HepG2 (cell line): ENCODE results near the gene EIF3L. TPM values are rescaled to one million over a fixed set of nuclear protein-coding genes. Genes with fewer than 3 reads are reported as not detected.

ENCODE experiments used
- ARNTL ChIP-seq: sonication (generic); formaldehyde crosslinking; IDR thresholded peaks from 2 replicates; pipeline ENCODE4 v1.4.0; 2020; ENCODE audit warnings: mild to moderate bottlenecking, missing genetic modification reagents
- CREB3 ChIP-seq: sonication (generic); formaldehyde crosslinking; IDR thresholded peaks from 2 replicates; pipeline ENCODE4 v1.5.0; 2020; ENCODE audit warnings: missing genetic modification reagents
- IKZF4 ChIP-seq: sonication (generic); formaldehyde crosslinking; IDR thresholded peaks from 2 replicates; pipeline ENCODE4 v1.5.1; 2020; ENCODE audit warnings: borderline replicate concordance, mild to moderate bottlenecking, low read depth, missing genetic modification reagents; ENCODE audit errors: not compliant biosample characterization
- RFX1 ChIP-seq: fragments of 450-650 bp; IDR thresholded peaks from 2 replicates; pipeline ENCODE4 v1.6.1; 2017
- SUZ12 ChIP-seq: fragments of 150-350 bp; IDR thresholded peaks from 2 replicates; pipeline ENCODE4 v1.6.1; 2014; ENCODE audit warnings: low read depth, low read length
- TFDP2 ChIP-seq: sonication (generic); formaldehyde crosslinking; IDR thresholded peaks from 2 replicates; pipeline ENCODE4 v1.4.0; 2020; ENCODE audit warnings: missing genetic modification reagents
- TP53 ChIP-seq: sonication (generic); formaldehyde crosslinking; conservative IDR thresholded peaks from 2 replicates; pipeline ENCODE4 v1.4.0; 2020; ENCODE audit warnings: missing genetic modification reagents
- ZNF34 ChIP-seq: sonication (generic); formaldehyde crosslinking; IDR thresholded peaks from 2 replicates; pipeline ENCODE4 v1.4.0; 2020; ENCODE audit warnings: mild to moderate bottlenecking, missing genetic modification reagents, borderline replicate concordance
- ZNF572 ChIP-seq: sonication (generic); formaldehyde crosslinking; IDR thresholded peaks from 2 replicates; pipeline ENCODE4 v1.5.1; 2020; ENCODE audit warnings: mild to moderate bottlenecking, missing genetic modification reagents
- ZNF839 ChIP-seq: sonication (generic); formaldehyde crosslinking; IDR thresholded peaks from 2 replicates; pipeline ENCODE4 v1.4.0; 2020; ENCODE audit warnings: missing genetic modification reagents, mild to moderate bottlenecking, borderline replicate concordance
- ZSCAN25 ChIP-seq: sonication (generic); formaldehyde crosslinking; IDR thresholded peaks from 2 replicates; pipeline ENCODE4 v1.8.0; 2022; ENCODE audit warnings: mild to moderate bottlenecking, missing genetic modification reagents
- ZUFSP ChIP-seq: sonication (generic); formaldehyde crosslinking; IDR thresholded peaks from 2 replicates; pipeline ENCODE4 v1.9.0; 2021; ENCODE audit warnings: missing genetic modification reagents, mild to moderate bottlenecking, borderline replicate concordance
- polyA plus RNA-seq, 8 experiments: library from polyadenylated mRNA; depleted of rRNA in 3 of 8; stranded (reverse) in 7 of 8; unstranded in 1 of 8; fragments of >200 nt; fragmentation: Illumina TruSeq in 4 of 8; extraction: Trizol in 4 of 8; gene quantifications; 2 replicates each; pipeline versions ENCODE4 v1.2.1 to v1.2.3, GENCODE V29; 2011 to 2016; ENCODE audit warnings: low read depth in 4 of 8, missing spikeins in 1 of 8, mixed read lengths in 1 of 8; ENCODE audit not compliant: insufficient read depth in 1 of 8
- total RNA-seq, 5 experiments: library from RNA; depleted of rRNA; stranded (reverse); fragments of >200 nt; fragmentation: Illumina TruSeq; extraction: Trizol; gene quantifications; 2 replicates each; pipeline ENCODE4 v1.2.3, GENCODE V29; 2016; ENCODE audit warnings: low read depth in 1 of 5
- TF ChIP-seq, protein P1 (sequence below): sonication (generic); formaldehyde crosslinking; IDR thresholded peaks from 2 replicates; pipeline ENCODE4 v1.4.0; 2020; ENCODE audit warnings: missing genetic modification reagents
- TF ChIP-seq, protein P2 (sequence below): sonication (generic); formaldehyde crosslinking; IDR thresholded peaks from 2 replicates; pipeline ENCODE4 v1.5.0; 2020; ENCODE audit warnings: mild to moderate bottlenecking, missing genetic modification reagents, borderline replicate concordance

EIF3L gene
- total and polyA plus RNA-seq, 2 of the 13 experiments (the other 11 are each of a cell fraction or from before 2014, with no cell fraction given), result 514 to 793 TPM

GRCh38 chr22:37804881-37805809 lies 44.1 kb upstream of the EIF3L start (continued):
- TF ChIP-seq TFDP2 (CRISPR knock-in tag), result 0 out of 2 replicates have a peak, but pooled peaks have one; percentile 19
- TF ChIP-seq, protein P1, sequence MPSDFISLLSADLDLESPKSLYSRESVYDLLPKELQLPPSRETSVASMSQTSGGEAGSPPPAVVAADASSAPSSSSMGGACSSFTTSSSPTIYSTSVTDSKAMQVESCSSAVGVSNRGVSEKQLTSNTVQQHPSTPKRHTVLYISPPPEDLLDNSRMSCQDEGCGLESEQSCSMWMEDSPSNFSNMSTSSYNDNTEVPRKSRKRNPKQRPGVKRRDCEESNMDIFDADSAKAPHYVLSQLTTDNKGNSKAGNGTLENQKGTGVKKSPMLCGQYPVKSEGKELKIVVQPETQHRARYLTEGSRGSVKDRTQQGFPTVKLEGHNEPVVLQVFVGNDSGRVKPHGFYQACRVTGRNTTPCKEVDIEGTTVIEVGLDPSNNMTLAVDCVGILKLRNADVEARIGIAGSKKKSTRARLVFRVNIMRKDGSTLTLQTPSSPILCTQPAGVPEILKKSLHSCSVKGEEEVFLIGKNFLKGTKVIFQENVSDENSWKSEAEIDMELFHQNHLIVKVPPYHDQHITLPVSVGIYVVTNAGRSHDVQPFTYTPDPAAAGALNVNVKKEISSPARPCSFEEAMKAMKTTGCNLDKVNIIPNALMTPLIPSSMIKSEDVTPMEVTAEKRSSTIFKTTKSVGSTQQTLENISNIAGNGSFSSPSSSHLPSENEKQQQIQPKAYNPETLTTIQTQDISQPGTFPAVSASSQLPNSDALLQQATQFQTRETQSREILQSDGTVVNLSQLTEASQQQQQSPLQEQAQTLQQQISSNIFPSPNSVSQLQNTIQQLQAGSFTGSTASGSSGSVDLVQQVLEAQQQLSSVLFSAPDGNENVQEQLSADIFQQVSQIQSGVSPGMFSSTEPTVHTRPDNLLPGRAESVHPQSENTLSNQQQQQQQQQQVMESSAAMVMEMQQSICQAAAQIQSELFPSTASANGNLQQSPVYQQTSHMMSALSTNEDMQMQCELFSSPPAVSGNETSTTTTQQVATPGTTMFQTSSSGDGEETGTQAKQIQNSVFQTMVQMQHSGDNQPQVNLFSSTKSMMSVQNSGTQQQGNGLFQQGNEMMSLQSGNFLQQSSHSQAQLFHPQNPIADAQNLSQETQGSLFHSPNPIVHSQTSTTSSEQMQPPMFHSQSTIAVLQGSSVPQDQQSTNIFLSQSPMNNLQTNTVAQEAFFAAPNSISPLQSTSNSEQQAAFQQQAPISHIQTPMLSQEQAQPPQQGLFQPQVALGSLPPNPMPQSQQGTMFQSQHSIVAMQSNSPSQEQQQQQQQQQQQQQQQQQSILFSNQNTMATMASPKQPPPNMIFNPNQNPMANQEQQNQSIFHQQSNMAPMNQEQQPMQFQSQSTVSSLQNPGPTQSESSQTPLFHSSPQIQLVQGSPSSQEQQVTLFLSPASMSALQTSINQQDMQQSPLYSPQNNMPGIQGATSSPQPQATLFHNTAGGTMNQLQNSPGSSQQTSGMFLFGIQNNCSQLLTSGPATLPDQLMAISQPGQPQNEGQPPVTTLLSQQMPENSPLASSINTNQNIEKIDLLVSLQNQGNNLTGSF (CRISPR knock-in tag), result peak; percentile 48; the same call in 1 of the 2 replicates
- TF ChIP-seq, protein P2, sequence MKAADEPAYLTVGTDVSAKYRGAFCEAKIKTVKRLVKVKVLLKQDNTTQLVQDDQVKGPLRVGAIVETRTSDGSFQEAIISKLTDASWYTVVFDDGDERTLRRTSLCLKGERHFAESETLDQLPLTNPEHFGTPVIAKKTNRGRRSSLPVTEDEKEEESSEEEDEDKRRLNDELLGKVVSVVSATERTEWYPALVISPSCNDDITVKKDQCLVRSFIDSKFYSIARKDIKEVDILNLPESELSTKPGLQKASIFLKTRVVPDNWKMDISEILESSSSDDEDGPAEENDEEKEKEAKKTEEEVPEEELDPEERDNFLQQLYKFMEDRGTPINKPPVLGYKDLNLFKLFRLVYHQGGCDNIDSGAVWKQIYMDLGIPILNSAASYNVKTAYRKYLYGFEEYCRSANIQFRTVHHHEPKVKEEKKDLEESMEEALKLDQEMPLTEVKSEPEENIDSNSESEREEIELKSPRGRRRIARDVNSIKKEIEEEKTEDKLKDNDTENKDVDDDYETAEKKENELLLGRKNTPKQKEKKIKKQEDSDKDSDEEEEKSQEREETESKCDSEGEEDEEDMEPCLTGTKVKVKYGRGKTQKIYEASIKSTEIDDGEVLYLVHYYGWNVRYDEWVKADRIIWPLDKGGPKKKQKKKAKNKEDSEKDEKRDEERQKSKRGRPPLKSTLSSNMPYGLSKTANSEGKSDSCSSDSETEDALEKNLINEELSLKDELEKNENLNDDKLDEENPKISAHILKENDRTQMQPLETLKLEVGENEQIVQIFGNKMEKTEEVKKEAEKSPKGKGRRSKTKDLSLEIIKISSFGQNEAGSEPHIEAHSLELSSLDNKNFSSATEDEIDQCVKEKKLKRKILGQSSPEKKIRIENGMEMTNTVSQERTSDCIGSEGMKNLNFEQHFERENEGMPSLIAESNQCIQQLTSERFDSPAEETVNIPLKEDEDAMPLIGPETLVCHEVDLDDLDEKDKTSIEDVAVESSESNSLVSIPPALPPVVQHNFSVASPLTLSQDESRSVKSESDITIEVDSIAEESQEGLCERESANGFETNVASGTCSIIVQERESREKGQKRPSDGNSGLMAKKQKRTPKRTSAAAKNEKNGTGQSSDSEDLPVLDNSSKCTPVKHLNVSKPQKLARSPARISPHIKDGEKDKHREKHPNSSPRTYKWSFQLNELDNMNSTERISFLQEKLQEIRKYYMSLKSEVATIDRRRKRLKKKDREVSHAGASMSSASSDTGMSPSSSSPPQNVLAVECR (CRISPR knock-in tag), result peak; percentile 87
- peak; percentile 63; the same call in 1 of the 2 replicates for TF ChIP-seq ZSCAN25 (CRISPR knock-in tag)
- no peak for TF ChIP-seq ZUFSP (CRISPR knock-in tag)
- peak; percentile 18; the same call in 1 of the 2 replicates for TF ChIP-seq CREB3 (CRISPR knock-in tag)
- peak; percentile 85 for TF ChIP-seq IKZF4 (CRISPR knock-in tag)
- no peak for TF ChIP-seq ZNF839
- TF ChIP-seq SUZ12, result no peak
- peak; percentile 23; the same call in 1 of the 2 replicates for TF ChIP-seq ZNF34 (CRISPR knock-in tag)
- no peak for TF ChIP-seq ARNTL
- peak; percentile 46; the same call in 1 of the 2 replicates for TF ChIP-seq ZNF572 (CRISPR knock-in tag)
- TF ChIP-seq TP53, result peak; percentile 81
- no peak for TF ChIP-seq RFX1
